Glutamatergic neuron (in vitro differentiated cells): ENCODE results near the gene HSPA9. TPM values are rescaled to one million over a fixed set of nuclear protein-coding genes. Genes with fewer than 3 reads are reported as not detected.

Experiments
- DNase-seq: peaks from one replicate; pipeline ENCODE4 v3.0.0; 2022
- H3K27ac Mint-ChIP-seq: one replicate; pipeline ENCODE4 v1.8.0; 2020; ENCODE audit warnings: mild to moderate bottlenecking, mixed read lengths, inconsistent platforms; ENCODE audit not compliant: unreplicated experiment
- H3K27me3 Mint-ChIP-seq: one replicate; pipeline ENCODE4 v1.8.0; 2020; ENCODE audit warnings: mild to moderate bottlenecking, moderate library complexity, mixed read lengths, inconsistent platforms; ENCODE audit not compliant: unreplicated experiment
- H3K36me3 Mint-ChIP-seq: one replicate; pipeline ENCODE4 v1.8.0; 2020; ENCODE audit warnings: mild to moderate bottlenecking, mixed read lengths, inconsistent platforms; ENCODE audit not compliant: unreplicated experiment
- H3K4me1 Mint-ChIP-seq: one replicate; pipeline ENCODE4 v1.8.0; 2020; ENCODE audit warnings: mild to moderate bottlenecking, low read depth, mixed read lengths, inconsistent platforms; ENCODE audit not compliant: unreplicated experiment
- H3K4me3 Mint-ChIP-seq: one replicate; pipeline ENCODE4 v1.8.0; 2020; ENCODE audit warnings: mild to moderate bottlenecking, mixed read lengths, inconsistent platforms; ENCODE audit not compliant: unreplicated experiment
- H3K9me3 Mint-ChIP-seq: one replicate; pipeline ENCODE4 v1.8.0; 2020; ENCODE audit warnings: mild to moderate bottlenecking, moderate library complexity, mixed read lengths, inconsistent platforms; ENCODE audit not compliant: unreplicated experiment
- CTCF ChIP-seq: fragments of 200-600 bp; sonication (generic); IDR thresholded peaks from one replicate; pipeline ENCODE4 v1.5.0; 2021; ENCODE audit not compliant: partially characterized antibody, unreplicated experiment
- total RNA-seq: library from RNA; stranded (reverse); fragmentation: NEBNext Ultra II Directional; extraction: Animal tissue kit (Norgen Biotek cat#: 25700); gene quantifications from one replicate; pipeline ENCODE4 v1.2.1, GENCODE V29; 2021; ENCODE audit not compliant: unreplicated experiment

The HSPA9 gene
- total RNA-seq, 1 donor from 2014 or later = 184 TPM

GRCh38 chr5:138582959-138583358 lies 7.8 kb upstream of the HSPA9 start:
- no peak for TF ChIP-seq CTCF
- no peaks in the 10 kb centered on the region for H3K36me3 Mint-ChIP-seq
- no peak for DNase-seq
- no peak overlapping the region for H3K27ac Mint-ChIP-seq
- no peaks in the 10 kb centered on the region for H3K27me3 Mint-ChIP-seq
- H3K9me3 Mint-ChIP-seq = peaks cover 2% of the 10 kb centered on the region
- no peaks in the 10 kb centered on the region for H3K4me1 Mint-ChIP-seq
- no peak overlapping the region for H3K4me3 Mint-ChIP-seq

GRCh38 chr5:138580777-138581176 lies 5.6 kb upstream of the HSPA9 start:
- Mint-ChIP-seq H3K36me3 (no peaks in the 10 kb centered on the region), H3K27me3 (peaks cover 2% of the 10 kb centered on the region), H3K9me3 (peaks cover 5% of the 10 kb centered on the region), H3K4me3 (no peak overlapping the region), H3K4me1 (peaks cover 3% of the 10 kb centered on the region), H3K27ac (no peak overlapping the region)
- TF ChIP-seq CTCF = no peak
- no peak for DNase-seq

- Mint-ChIP-seq H3K27me3 (peaks cover 2% of the 10 kb centered on the region), H3K4me3 (no peak overlapping the region), H3K9me3 (peaks cover 6% of the 10 kb centered on the region), H3K36me3 (no peaks in the 10 kb centered on the region), H3K4me1 (peaks cover 3% of the 10 kb centered on the region), H3K27ac (no peak overlapping the region)
- no peak for DNase-seq
- no peak for TF ChIP-seq CTCF
Measured at GRCh38 chr5:138580001-138580400, 4.8 kb upstream of the HSPA9 start.

GRCh38 chr5:138579517-138579863 lies 4.3 kb upstream of the HSPA9 start:
- H3K27me3 Mint-ChIP-seq = peaks cover 5% of the 10 kb centered on the region
- no peak overlapping the region for H3K27ac Mint-ChIP-seq
- TF ChIP-seq CTCF = no peak

GRCh38 chr5:138577452-138577851 lies 2.3 kb upstream of the HSPA9 start:
- peaks cover 6% of the 10 kb centered on the region for H3K4me1 Mint-ChIP-seq
- no peak overlapping the region for H3K4me3 Mint-ChIP-seq
- H3K27ac Mint-ChIP-seq = no peak overlapping the region
- no peak for DNase-seq
- H3K36me3 Mint-ChIP-seq = no peaks in the 10 kb centered on the region
- peaks cover 11% of the 10 kb centered on the region for H3K9me3 Mint-ChIP-seq
- H3K27me3 Mint-ChIP-seq = peaks cover 5% of the 10 kb centered on the region
- TF ChIP-seq CTCF = no peak

More at GRCh38 chr5:138579517-138579863, 4.3 kb upstream of the HSPA9 start:
- H3K9me3 Mint-ChIP-seq = peaks cover 10% of the 10 kb centered on the region
- no peak overlapping the region for H3K4me3 Mint-ChIP-seq
- peaks cover 3% of the 10 kb centered on the region for H3K4me1 Mint-ChIP-seq
- H3K36me3 Mint-ChIP-seq = no peaks in the 10 kb centered on the region
- no peak for DNase-seq
